SK-N-SH (cell line): Measurements from ENCODE around the gene P2RY1. TPM values are rescaled to one million over a fixed set of nuclear protein-coding genes. Genes with fewer than 3 reads are reported as not detected.

ENCODE experiments used
- CTCF ChIA-PET: fragments of 300-600, 350-600 bp; formaldehyde crosslinking; extraction: SDS; loops from one replicate; lab custom pipeline; 2021; lab: Yijun Ruan, JAX
- POLR2A ChIA-PET: fragments of 350-600 bp; sonication (Branson Sonifier 250); formaldehyde crosslinking; extraction: SDS; loops from one replicate; lab custom pipeline; 2020; ENCODE audit warnings: antibody characterized with exemption, inconsistent platforms; lab: Yijun Ruan, JAX
- DNase-seq: peaks from one replicate; pipeline ENCODE4 v3.0.0; 2012
- H2AFZ ChIP-seq: fragments of 200-600 bp; sonication (generic); 2 replicates; pipeline ENCODE4 v1.8.1; 2016; ENCODE audit warnings: antibody characterized with exemption, mild to moderate bottlenecking, low read depth
- H3F3A ChIP-seq: fragments of 200-600 bp; sonication (generic); replicated peaks from 2 replicates; pipeline ENCODE3; 2016; ENCODE audit warnings: antibody characterized with exemption, mild to moderate bottlenecking; ENCODE audit not compliant: insufficient read depth
- H3K27ac ChIP-seq, 2 experiments: fragments of 200-500 bp in 1 of 2; fragments of 200-600 bp in 1 of 2; sonication (Bioruptor generic) in 1 of 2; sonication (generic), shearing (Covaris generic) in 1 of 2; 2 replicates each; pipeline versions ENCODE4 v1.5.1 to v1.6.1; 2014 to 2016; ENCODE audit warnings: low read depth in 2 of 2, inconsistent platforms in 1 of 2, low read length in 1 of 2, mild to moderate bottlenecking in 1 of 2, mixed read lengths in 1 of 2
- H3K27me3 ChIP-seq: fragments of 200-600 bp; sonication (generic), shearing (Covaris generic); 2 replicates; pipeline ENCODE4 v1.6.1; 2016; ENCODE audit warnings: mixed run types; ENCODE audit not compliant: insufficient read depth
- H3K36me3 ChIP-seq, 2 experiments: fragments of 200-500 bp in 1 of 2; fragments of 200-600 bp in 1 of 2; sonication (Bioruptor generic) in 1 of 2; sonication (generic) in 1 of 2; replicated peaks in 1 of 2; 2 replicates each; pipeline versions ENCODE3 to v1.5.1; 2014 to 2016; ENCODE audit warnings: low read length in 1 of 2, mild to moderate bottlenecking in 1 of 2; ENCODE audit not compliant: insufficient read depth in 2 of 2, control insufficient read depth in 1 of 2
- H3K4me1 ChIP-seq, 2 experiments: fragments of 200-500 bp in 1 of 2; fragments of 200-600 bp in 1 of 2; sonication (Bioruptor generic) in 1 of 2; sonication (generic), shearing (Covaris generic) in 1 of 2; 2 replicates each; pipeline versions ENCODE4 v1.5.1 to v1.6.1; 2014 to 2016; ENCODE audit warnings: low read depth in 1 of 2, low read length in 1 of 2, mixed run types in 1 of 2; ENCODE audit not compliant: insufficient read depth in 2 of 2, control insufficient read depth in 1 of 2
- H3K4me2 ChIP-seq: fragments of 200-600 bp; sonication (generic), shearing (Covaris generic); 2 replicates; pipeline ENCODE4 v1.6.1; 2017; ENCODE audit warnings: mixed run types
- H3K4me3 ChIP-seq, 2 experiments: fragments of 200-500 bp in 1 of 2; fragments of 200-600 bp in 1 of 2; sonication (Bioruptor generic) in 1 of 2; sonication (generic), shearing (Covaris generic) in 1 of 2; 2 replicates each; pipeline versions ENCODE4 v1.5.1 to v1.8.1; 2014 to 2016; ENCODE audit warnings: low read depth in 2 of 2, inconsistent platforms in 1 of 2, low read length in 1 of 2, mild to moderate bottlenecking in 1 of 2, mixed read lengths in 1 of 2, moderate library complexity in 1 of 2
- H3K79me2 ChIP-seq: fragments of 200-600 bp; sonication (generic); 2 replicates; pipeline ENCODE4 v1.8.1; 2017; ENCODE audit warnings: mild to moderate bottlenecking; ENCODE audit not compliant: insufficient read depth
- H3K9ac ChIP-seq: fragments of 200-600 bp; sonication (generic); 2 replicates; pipeline ENCODE4 v1.6.1; 2017; ENCODE audit warnings: mixed run types
- H3K9me2 ChIP-seq: fragments of 200-600 bp; sonication (generic); 2 replicates; pipeline ENCODE4 v1.6.1; 2017; ENCODE audit warnings: mixed run types
- H3K9me3 ChIP-seq: fragments of 200-600 bp; sonication (generic); 2 replicates; pipeline ENCODE4 v1.6.1; 2017; ENCODE audit warnings: mixed run types, mild to moderate bottlenecking, moderate library complexity
- H4K20me1 ChIP-seq: fragments of 200-600 bp; sonication (generic); 2 replicates; pipeline ENCODE4 v1.6.1; 2017; ENCODE audit warnings: mild to moderate bottlenecking, mixed run types; ENCODE audit not compliant: insufficient read depth
- CHD2 ChIP-seq: fragments of 150-350 bp; IDR thresholded peaks from 2 replicates; pipeline ENCODE4 v1.6.1; 2018; ENCODE audit warnings: low read length; ENCODE audit not compliant: partially characterized antibody
- ELF1 ChIP-seq: IDR thresholded peaks from 2 replicates; pipeline ENCODE4 v1.4.0; 2012
- EZH2phosphoT487 ChIP-seq: fragments of 200-600 bp; sonication (generic); IDR thresholded peaks from 2 replicates; pipeline ENCODE4 v1.6.1; 2017; ENCODE audit warnings: low read depth, mixed run types, mild to moderate bottlenecking, antibody characterized with exemption, moderate library complexity, borderline replicate concordance
- FOXM1 ChIP-seq: IDR thresholded peaks from 2 replicates; pipeline ENCODE4 v1.4.0; 2012; ENCODE audit warnings: low read depth, mild to moderate bottlenecking
- GATA2 ChIP-seq: sonication (generic); formaldehyde crosslinking; IDR thresholded peaks from 2 replicates; pipeline ENCODE4 v1.5.0; 2020; ENCODE audit warnings: mild to moderate bottlenecking, missing genetic modification reagents
- MXI1 ChIP-seq: IDR thresholded peaks from 2 replicates; pipeline ENCODE4 v1.6.1; 2012; ENCODE audit warnings: mild to moderate bottlenecking, low read depth, low read length, improper control_type of control experiment
- NRF1 ChIP-seq: IDR thresholded peaks from 2 replicates; pipeline ENCODE4 v1.6.1; 2012; ENCODE audit warnings: low read depth, mild to moderate bottlenecking, low read length
- RCOR1 ChIP-seq: fragments of 150-350 bp; IDR thresholded peaks from 2 replicates; pipeline ENCODE4 v1.6.1; 2017; ENCODE audit warnings: antibody characterized with exemption, low read length
- SMC3 ChIP-seq: IDR thresholded peaks from 2 replicates; pipeline ENCODE4 v1.6.1; 2012; ENCODE audit warnings: low read depth, low read length, improper control_type of control experiment
- TCF12 ChIP-seq: IDR thresholded peaks from 2 replicates; pipeline ENCODE4 v1.4.0; 2012
- TEAD4 ChIP-seq: IDR thresholded peaks from 2 replicates; pipeline ENCODE4 v1.4.0; 2012; ENCODE audit warnings: mild to moderate bottlenecking, borderline replicate concordance; ENCODE audit not compliant: insufficient read depth
- WGBS: methylation state at CpG from one replicate; pipeline ENCODE4 v1.1.6; 2017; ENCODE audit warnings: low lambda C conversion rate; 5-methylcytosine and 5-hydroxymethylcytosine counted together
- polyA plus RNA-seq, 3 experiments: library from polyadenylated mRNA; depleted of rRNA; stranded (reverse); fragments of >200 nt; gene quantifications; 2 replicates each; pipeline ENCODE4 v1.2.3, GENCODE V29; 2012
- TF ChIP-seq, protein P1 (sequence below): IDR thresholded peaks from 2 replicates; pipeline ENCODE4 v1.6.1; 2012; ENCODE audit warnings: mild to moderate bottlenecking, low read depth, low read length, moderate library complexity
- TF ChIP-seq, protein P2 (sequence below): IDR thresholded peaks from 2 replicates; pipeline ENCODE4 v1.4.0; 2012; ENCODE audit warnings: low read depth, borderline replicate concordance
- TF ChIP-seq, protein P3 (sequence below): fragments of 150-350 bp; IDR thresholded peaks from 2 replicates; pipeline ENCODE4 v1.6.1; 2016; ENCODE audit warnings: mild to moderate bottlenecking, low read depth, low read length

The P2RY1 gene
- polyA plus RNA-seq, 1 of the 3 experiments (the other 2 are of a cell fraction), result not detected

DNA sequence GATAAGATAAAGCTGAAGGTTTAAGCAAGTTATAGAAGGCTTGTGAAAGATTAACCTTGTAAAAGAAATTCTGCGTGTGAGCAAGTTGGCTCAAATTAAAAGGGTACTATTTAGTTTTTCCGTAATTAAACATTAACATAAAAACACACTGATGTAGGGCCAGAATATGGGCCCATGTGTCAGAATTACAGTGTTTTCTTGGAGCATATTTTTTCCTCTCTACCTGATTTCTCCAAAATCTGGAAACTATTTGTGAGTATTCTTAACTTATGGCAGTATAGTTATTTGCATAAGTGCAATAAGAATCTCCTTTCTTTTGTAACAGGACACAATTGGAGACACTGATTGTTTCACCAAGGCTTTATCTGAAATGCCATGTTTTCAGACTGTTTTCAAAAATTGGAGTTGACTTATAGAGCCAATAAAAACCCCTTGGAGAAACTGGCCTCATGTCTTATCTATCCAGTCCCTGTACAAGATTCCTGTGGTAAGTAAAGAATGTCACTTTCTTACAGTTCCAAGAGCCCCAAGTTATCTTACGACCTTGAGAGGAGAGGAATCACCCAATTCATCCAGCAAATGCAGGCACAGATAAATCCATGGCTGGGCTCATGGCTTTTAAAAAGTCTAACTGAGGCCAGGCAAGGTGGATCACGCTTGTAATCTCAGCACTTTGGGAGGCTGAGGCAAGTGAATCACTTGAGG lies 47.8 kb upstream of the P2RY1 start:
- ChIA-PET POLR2A (no interaction called here), CTCF (no interaction called here)
- Histone ChIP-seq H2AFZ (no peak overlapping the region), H3K4me1 (no peaks in the 10 kb centered on the region), H3K36me3 (no peaks in the 10 kb centered on the region), H3F3A (no peaks in the 10 kb centered on the region), H3K4me2 (no peak overlapping the region), H3K27me3 (no peaks in the 10 kb centered on the region), H3K9me3 (no peaks in the 10 kb centered on the region), H3K9ac (no peak overlapping the region), H3K9me2 (no peaks in the 10 kb centered on the region), H3K27ac (no peak overlapping the region), H3K4me3 (no peak overlapping the region), H3K79me2 (no peaks in the 10 kb centered on the region), H4K20me1 (no peaks in the 10 kb centered on the region)
- 11% methylated on average over 4 of the region's 4 CpGs for WGBS
- no peak for DNase-seq
- TF ChIP-seq, protein P1, sequence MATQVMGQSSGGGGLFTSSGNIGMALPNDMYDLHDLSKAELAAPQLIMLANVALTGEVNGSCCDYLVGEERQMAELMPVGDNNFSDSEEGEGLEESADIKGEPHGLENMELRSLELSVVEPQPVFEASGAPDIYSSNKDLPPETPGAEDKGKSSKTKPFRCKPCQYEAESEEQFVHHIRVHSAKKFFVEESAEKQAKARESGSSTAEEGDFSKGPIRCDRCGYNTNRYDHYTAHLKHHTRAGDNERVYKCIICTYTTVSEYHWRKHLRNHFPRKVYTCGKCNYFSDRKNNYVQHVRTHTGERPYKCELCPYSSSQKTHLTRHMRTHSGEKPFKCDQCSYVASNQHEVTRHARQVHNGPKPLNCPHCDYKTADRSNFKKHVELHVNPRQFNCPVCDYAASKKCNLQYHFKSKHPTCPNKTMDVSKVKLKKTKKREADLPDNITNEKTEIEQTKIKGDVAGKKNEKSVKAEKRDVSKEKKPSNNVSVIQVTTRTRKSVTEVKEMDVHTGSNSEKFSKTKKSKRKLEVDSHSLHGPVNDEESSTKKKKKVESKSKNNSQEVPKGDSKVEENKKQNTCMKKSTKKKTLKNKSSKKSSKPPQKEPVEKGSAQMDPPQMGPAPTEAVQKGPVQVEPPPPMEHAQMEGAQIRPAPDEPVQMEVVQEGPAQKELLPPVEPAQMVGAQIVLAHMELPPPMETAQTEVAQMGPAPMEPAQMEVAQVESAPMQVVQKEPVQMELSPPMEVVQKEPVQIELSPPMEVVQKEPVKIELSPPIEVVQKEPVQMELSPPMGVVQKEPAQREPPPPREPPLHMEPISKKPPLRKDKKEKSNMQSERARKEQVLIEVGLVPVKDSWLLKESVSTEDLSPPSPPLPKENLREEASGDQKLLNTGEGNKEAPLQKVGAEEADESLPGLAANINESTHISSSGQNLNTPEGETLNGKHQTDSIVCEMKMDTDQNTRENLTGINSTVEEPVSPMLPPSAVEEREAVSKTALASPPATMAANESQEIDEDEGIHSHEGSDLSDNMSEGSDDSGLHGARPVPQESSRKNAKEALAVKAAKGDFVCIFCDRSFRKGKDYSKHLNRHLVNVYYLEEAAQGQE, result no peak
- TF ChIP-seq TEAD4 (no peak), MXI1 (no peak), SMC3 (no peak), TCF12 (no peak), CHD2 (no peak), ELF1 (no peak)

DNA sequence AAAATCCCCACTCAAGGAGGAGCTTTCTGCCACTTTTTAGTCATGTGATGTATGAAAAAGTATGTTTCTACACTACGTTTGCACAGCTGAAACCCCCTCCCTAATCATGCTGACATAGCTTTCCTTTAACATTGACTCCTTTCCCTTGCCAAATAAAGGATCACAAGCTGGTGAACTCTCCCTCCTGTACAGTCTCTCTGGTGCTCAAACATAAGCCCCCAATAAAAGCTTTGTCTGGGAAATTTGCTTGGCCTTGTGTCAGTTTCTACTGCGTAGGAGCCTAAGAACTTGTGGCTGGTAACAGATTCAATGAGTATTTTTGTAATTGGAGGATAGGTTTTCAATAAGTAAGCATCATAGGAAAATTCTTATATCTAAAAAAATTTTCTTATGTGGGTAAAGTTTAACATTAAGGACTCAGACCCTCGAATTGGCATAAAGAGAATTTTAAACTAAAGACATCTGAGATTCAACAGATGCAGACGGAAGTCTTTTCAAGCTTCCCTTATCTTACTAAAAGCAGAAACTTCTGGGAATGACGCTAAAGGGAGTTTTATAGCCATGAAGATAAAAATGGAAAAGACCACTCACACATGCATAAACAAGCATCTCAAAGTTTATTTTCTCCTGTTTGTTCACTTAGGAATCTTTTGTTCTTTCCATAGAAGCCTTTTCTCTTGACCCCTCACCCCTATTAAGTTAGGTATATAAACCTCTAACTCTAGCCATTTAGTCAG lies 44.1 kb upstream of the P2RY1 start:
- CTCF ChIA-PET, result interaction anchor here (1.1 to 1.3 kb wide), 2 partner anchors 32 to 319 kb away, joined by 3 read pairs; no protein-coding TSS in a partner anchor

More for the DNA sequence above, 44.1 kb upstream of the P2RY1 start:
- H3K4me2 ChIP-seq, result no peak overlapping the region
- H3K4me1 ChIP-seq, result no peaks in the 10 kb centered on the region
- no peak overlapping the region for H3K4me3 ChIP-seq
- H3K27me3 ChIP-seq, result no peaks in the 10 kb centered on the region
- H2AFZ ChIP-seq, result no peak overlapping the region
- TF ChIP-seq RCOR1 (no peak), FOXM1 (no peak), NRF1 (no peak), GATA2 (no peak), ELF1 (no peak), EZH2phosphoT487 (no peak)
- TF ChIP-seq, protein P2, sequence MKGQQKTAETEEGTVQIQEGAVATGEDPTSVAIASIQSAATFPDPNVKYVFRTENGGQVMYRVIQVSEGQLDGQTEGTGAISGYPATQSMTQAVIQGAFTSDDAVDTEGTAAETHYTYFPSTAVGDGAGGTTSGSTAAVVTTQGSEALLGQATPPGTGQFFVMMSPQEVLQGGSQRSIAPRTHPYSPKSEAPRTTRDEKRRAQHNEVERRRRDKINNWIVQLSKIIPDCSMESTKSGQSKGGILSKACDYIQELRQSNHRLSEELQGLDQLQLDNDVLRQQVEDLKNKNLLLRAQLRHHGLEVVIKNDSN, result no peak
- TF ChIP-seq, protein P3, sequence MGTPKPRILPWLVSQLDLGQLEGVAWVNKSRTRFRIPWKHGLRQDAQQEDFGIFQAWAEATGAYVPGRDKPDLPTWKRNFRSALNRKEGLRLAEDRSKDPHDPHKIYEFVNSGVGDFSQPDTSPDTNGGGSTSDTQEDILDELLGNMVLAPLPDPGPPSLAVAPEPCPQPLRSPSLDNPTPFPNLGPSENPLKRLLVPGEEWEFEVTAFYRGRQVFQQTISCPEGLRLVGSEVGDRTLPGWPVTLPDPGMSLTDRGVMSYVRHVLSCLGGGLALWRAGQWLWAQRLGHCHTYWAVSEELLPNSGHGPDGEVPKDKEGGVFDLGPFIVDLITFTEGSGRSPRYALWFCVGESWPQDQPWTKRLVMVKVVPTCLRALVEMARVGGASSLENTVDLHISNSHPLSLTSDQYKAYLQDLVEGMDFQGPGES, result no peak
- TF ChIP-seq, all 33 proteins: peak for 0
- no peaks in the 10 kb centered on the region for H3F3A ChIP-seq
- no peaks in the 10 kb centered on the region for H3K36me3 ChIP-seq
- H3K9me2 ChIP-seq, result no peaks in the 10 kb centered on the region
- H3K27ac ChIP-seq, result no peak overlapping the region
- no peaks in the 10 kb centered on the region for H3K79me2 ChIP-seq
- no peak overlapping the region for H3K9ac ChIP-seq
- POLR2A ChIA-PET, result no interaction called here
- no peaks in the 10 kb centered on the region for H3K9me3 ChIP-seq
- DNase-seq, result no peak
- no peaks in the 10 kb centered on the region for H4K20me1 ChIP-seq
- 20% methylated on average over 5 of the region's 5 CpGs for WGBS
